ENCODE measurements around the gene TRIM4.

Gene TRIM4

GRCh38 chr7:99926321-99926720, 7.0 kb upstream of the TRIM4 start:
- TF ChIP-seq CTCF (IDR thresholded peaks at IDR 0.05) = no peak

- TF ChIP-seq CTCF (IDR thresholded peaks at IDR 0.05) = no peak
Measured at GRCh38 chr7:99923200-99923599, 3.9 kb upstream of the TRIM4 start.

- TF ChIP-seq CTCF (IDR thresholded peaks at IDR 0.05) = no peak
Measured at GRCh38 chr7:99920149-99920548, 819 bp upstream of the TRIM4 start.

GRCh38 chr7:99919814-99920112, 433 bp upstream of the TRIM4 start:
- TF ChIP-seq CTCF (IDR thresholded peaks at IDR 0.05) = no peak

GRCh38 chr7:99910976-99911375, 8.4 kb downstream of the TRIM4 start:
- no peak for TF ChIP-seq CTCF (IDR thresholded peaks at IDR 0.05)

- no peak for TF ChIP-seq CTCF (IDR thresholded peaks at IDR 0.05)
Measured at GRCh38 chr7:99901581-99901980, 17.7 kb downstream of the TRIM4 start.

- TF ChIP-seq CTCF (IDR thresholded peaks at IDR 0.05) = no peak
Measured at GRCh38 chr7:99899830-99900519, 19.4 kb downstream of the TRIM4 start.

GRCh38 chr7:99898836-99899235, 20.5 kb downstream of the TRIM4 start:
- no peak for TF ChIP-seq CTCF (IDR thresholded peaks at IDR 0.05)

Measured in LNCAP (cell line).